IPS-20b (cell line): ENCODE results near the gene EPHA2.

Experiments
- H3K27ac ChIP-seq: one replicate; pipeline ENCODE4 v1.5.1; 2013; ENCODE audit warnings: low read length
- H3K27me3 ChIP-seq: 2 replicates; pipeline ENCODE4 v1.6.1; 2013; ENCODE audit warnings: mild to moderate bottlenecking, low read length, inconsistent platforms; ENCODE audit not compliant: insufficient read depth
- H3K36me3 ChIP-seq: 2 replicates; pipeline ENCODE4 v1.6.1; 2013; ENCODE audit warnings: low read depth, mild to moderate bottlenecking, inconsistent platforms, low read length, moderate library complexity; ENCODE audit not compliant: insufficient read depth
- H3K4me1 ChIP-seq: 2 replicates; pipeline ENCODE4 v1.6.1; 2013; ENCODE audit warnings: mild to moderate bottlenecking, control low read depth, inconsistent platforms, low read length, moderate library complexity; ENCODE audit not compliant: insufficient read depth
- H3K4me3 ChIP-seq: 2 replicates; pipeline ENCODE4 v1.5.1; 2013; ENCODE audit warnings: mild to moderate bottlenecking, low read length, inconsistent platforms
- H3K9ac ChIP-seq: 2 replicates; pipeline ENCODE4 v1.6.1; 2013; ENCODE audit warnings: low read depth, mild to moderate bottlenecking, inconsistent platforms, low read length, moderate library complexity
- H3K9me3 ChIP-seq: 2 replicates; pipeline ENCODE4 v1.6.1; 2013; ENCODE audit warnings: mild to moderate bottlenecking, low read depth, low read length, inconsistent platforms; ENCODE audit not compliant: insufficient read depth

EPHA2 gene

GRCh38 chr1:16119504-16119903 lies 36.4 kb downstream of the EPHA2 start:
- no peak overlapping the region for H3K9ac ChIP-seq
- no peak overlapping the region for H3K4me3 ChIP-seq
- H3K27ac ChIP-seq: no peak overlapping the region
- no peaks in the 10 kb centered on the region for H3K9me3 ChIP-seq
- H3K4me1 ChIP-seq: peaks cover 33% of the 10 kb centered on the region
- H3K36me3 ChIP-seq: peaks cover 2% of the 10 kb centered on the region; the same call in 1 of the 2 replicates
- no peaks in the 10 kb centered on the region for H3K27me3 ChIP-seq

DNA sequence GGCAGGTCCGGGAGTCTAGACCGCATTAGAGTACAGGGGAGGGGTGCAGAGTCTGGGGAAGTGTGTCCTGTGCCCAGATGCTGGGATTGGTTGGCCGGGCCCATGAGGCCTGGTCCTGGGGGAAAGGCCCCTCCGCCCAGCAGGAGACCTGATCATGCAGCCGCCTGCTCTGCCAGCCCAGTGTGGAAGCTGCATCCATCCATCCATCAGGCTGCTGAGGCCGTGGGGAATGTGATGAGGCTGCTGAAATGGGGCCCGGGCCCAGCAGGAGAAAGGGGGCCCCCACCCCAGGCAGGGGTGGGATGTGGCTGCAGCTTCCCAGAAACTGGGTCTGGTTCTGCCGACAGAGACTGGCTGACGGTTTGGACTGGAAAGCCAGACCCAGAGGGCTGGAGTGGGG lies 37.2 kb downstream of the EPHA2 start:
- no peaks in the 10 kb centered on the region for H3K9me3 ChIP-seq
- no peaks in the 10 kb centered on the region; the same call in 1 of the 2 replicates for H3K36me3 ChIP-seq
- H3K4me1 ChIP-seq: peaks cover 33% of the 10 kb centered on the region
- no peak overlapping the region for H3K4me3 ChIP-seq
- H3K27ac ChIP-seq: no peak overlapping the region
- no peak overlapping the region for H3K9ac ChIP-seq
- no peaks in the 10 kb centered on the region for H3K27me3 ChIP-seq

GRCh38 chr1:16117936-16118335 lies 37.9 kb downstream of the EPHA2 start:
- H3K4me3 ChIP-seq: no peak overlapping the region
- no peak overlapping the region for H3K27ac ChIP-seq
- no peak overlapping the region for H3K9ac ChIP-seq
- no peaks in the 10 kb centered on the region for H3K9me3 ChIP-seq
- no peaks in the 10 kb centered on the region for H3K27me3 ChIP-seq
- H3K4me1 ChIP-seq: peaks cover 32% of the 10 kb centered on the region
- no peaks in the 10 kb centered on the region; the same call in 1 of the 2 replicates for H3K36me3 ChIP-seq

DNA sequence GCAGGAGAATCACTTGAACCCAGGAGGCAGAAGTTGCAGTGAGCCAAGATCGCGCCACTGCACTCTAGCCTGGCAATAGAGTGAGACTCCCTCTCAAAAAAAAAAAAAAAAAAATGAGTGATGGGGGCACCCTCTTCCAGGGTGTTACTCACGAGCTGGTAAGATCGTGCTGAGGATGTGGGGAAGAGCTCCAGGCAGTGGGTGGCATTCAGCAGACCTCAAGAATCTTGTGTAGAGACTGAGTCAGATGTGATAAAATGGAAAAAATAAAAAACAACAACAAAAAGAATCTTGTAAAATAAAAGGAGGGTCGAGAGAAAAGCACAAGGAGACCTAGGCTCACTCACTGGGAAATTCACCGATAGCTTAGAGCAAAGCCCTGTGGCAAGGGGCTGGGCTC lies 38.5 kb downstream of the EPHA2 start:
- no peaks in the 10 kb centered on the region for H3K9me3 ChIP-seq
- no peak overlapping the region for H3K9ac ChIP-seq
- no peak overlapping the region for H3K4me3 ChIP-seq
- no peaks in the 10 kb centered on the region for H3K36me3 ChIP-seq
- peaks cover 32% of the 10 kb centered on the region for H3K4me1 ChIP-seq
- H3K27ac ChIP-seq: no peak overlapping the region
- no peaks in the 10 kb centered on the region for H3K27me3 ChIP-seq

DNA sequence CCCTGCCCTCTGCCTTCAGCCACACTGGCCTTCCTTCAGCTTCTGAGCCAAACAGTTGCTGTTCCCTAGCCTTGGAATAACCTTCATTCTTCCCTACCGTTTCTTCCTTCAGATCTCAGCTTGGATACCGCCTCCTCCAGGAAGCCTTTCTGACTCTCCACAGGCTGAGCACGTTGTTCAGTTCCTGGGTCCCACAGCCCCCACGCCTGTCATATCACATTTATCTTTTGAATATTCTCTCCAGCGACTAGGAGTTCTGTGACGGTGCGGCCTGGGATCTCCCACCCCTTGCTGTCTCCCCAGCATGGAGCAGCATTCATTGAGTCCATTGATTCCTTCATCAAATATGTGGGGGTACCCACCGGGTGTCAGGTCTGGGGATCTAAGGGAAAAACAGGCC lies 39.2 kb downstream of the EPHA2 start:
- Histone ChIP-seq H3K4me3 (peak overlapping the region; percentile 49; the same call in 1 of the 2 replicates), H3K9me3 (no peaks in the 10 kb centered on the region), H3K9ac (peak overlapping the region; percentile 61; the same call in 1 of the 2 replicates), H3K27ac (no peak overlapping the region), H3K4me1 (peaks cover 26% of the 10 kb centered on the region), H3K36me3 (no peaks in the 10 kb centered on the region), H3K27me3 (no peaks in the 10 kb centered on the region)

DNA sequence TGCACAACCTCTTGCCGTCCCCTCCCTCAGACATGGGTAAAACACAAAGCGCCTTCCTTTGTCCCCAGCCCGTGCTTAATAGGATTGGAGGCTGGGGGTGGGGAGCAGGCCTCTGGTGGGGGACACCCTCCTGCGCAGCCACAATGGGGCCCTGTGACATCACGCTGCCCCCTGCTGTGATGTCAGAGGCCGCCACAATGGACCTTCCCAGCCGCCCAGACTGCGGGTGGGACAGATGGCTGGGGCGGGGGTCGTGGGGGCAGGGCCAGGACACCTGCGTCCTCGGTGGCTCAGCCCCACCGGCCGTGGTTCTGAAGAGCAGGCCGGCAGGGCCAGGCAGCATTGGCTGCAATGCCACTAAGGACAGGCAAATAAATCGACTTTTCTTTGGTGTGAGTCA lies 39.9 kb downstream of the EPHA2 start:
- H3K9me3 ChIP-seq: no peaks in the 10 kb centered on the region
- H3K27me3 ChIP-seq: no peaks in the 10 kb centered on the region
- no peak overlapping the region for H3K27ac ChIP-seq
- peak overlapping the region; percentile 49; the same call in 1 of the 2 replicates for H3K4me3 ChIP-seq
- H3K36me3 ChIP-seq: no peaks in the 10 kb centered on the region
- peaks cover 26% of the 10 kb centered on the region for H3K4me1 ChIP-seq
- peak overlapping the region; percentile 61; the same call in 1 of the 2 replicates for H3K9ac ChIP-seq

DNA sequence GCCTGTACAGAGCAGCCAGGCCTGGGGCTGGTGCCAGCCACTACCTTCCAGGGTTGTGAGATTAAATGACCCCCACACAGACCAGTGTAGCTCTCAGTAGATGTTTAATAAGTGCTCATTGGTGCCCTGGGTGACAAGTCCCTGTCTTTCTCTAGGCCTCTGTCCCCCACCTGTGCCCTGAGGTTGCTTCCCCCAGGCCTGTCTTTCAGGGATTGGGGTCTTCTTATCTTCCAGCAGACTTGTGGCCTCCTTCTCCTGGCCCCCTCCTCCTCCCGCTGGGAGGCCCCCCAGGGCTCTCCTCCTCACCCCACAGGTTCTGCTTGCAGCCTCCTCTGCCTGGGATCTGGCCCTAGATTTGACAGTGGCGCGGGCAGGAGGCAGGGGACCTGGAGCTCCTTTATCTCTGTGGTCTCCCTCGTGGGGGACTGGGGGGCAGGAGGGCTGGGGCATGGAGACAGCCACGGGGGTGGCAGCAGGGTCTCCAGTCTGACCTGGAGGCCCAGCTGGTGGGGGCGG lies 40.3 kb downstream of the EPHA2 start:
- no peaks in the 10 kb centered on the region for H3K9me3 ChIP-seq
- H3K4me3 ChIP-seq: no peak overlapping the region; the same call in 1 of the 2 replicates
- H3K4me1 ChIP-seq: peaks cover 23% of the 10 kb centered on the region
- H3K36me3 ChIP-seq: no peaks in the 10 kb centered on the region
- H3K27ac ChIP-seq: no peak overlapping the region
- H3K9ac ChIP-seq: peak overlapping the region; percentile 61; the same call in 1 of the 2 replicates
- no peaks in the 10 kb centered on the region for H3K27me3 ChIP-seq

- Histone ChIP-seq H3K27ac (no peak overlapping the region), H3K27me3 (no peaks in the 10 kb centered on the region), H3K4me1 (peaks cover 23% of the 10 kb centered on the region), H3K4me3 (no peak overlapping the region), H3K9ac (peak overlapping the region; percentile 61; the same call in 1 of the 2 replicates), H3K36me3 (no peaks in the 10 kb centered on the region), H3K9me3 (no peaks in the 10 kb centered on the region)
These were observed 41.1 kb downstream of the EPHA2 start for GRCh38 chr1:16114527-16115467.

DNA sequence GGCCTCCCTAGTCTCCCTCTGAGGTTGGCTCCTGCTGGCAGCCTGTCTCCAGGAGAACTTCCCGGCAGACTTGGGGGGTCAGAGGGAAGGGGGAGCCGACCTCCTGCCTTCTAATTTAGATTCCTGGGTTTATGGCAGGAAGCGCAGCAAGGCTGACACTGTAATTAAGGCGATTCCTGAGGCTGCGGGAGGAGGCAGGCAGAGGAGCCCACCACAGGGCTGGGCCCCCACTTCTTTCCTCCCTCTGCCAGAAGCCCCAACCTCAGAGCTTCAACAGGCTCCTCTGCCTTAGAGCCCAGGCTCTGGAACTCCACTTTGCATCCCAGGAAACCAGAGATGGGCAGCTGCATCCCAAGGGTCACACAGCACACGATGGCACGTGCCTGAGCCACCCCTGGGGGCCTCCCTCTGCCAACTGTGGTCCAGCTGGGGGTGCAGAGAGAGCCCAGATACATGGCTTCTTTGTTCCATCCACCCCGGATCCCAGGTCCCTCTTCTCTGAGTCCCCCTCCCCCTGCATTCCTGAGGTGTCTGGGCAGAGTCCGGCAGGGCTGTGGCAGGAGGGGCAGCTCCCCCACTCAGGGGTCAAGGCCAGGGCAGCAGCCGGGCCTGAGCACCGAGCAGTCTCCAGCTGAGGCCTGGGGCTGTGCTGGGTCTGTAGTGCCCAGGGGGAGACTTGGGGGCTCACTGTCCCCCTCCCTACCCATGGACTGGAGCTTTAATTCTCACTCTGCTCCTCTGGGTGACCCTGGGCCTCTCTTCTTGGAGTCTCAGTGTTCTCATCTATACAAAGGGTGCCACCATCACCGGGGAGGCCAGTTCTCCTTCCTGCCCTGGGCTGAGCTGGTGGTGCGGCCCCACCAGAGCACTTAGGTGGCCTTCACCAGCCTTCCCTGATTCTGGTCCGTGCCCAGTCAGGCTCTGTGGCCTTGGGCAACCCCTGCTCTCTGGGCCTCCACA lies 43.0 kb downstream of the EPHA2 start:
- H3K4me3 ChIP-seq: no peak overlapping the region
- peaks cover 11% of the 10 kb centered on the region for H3K9me3 ChIP-seq
- H3K27me3 ChIP-seq: no peaks in the 10 kb centered on the region
- no peaks in the 10 kb centered on the region for H3K36me3 ChIP-seq
- H3K27ac ChIP-seq: no peak overlapping the region
- H3K9ac ChIP-seq: no peak overlapping the region
- H3K4me1 ChIP-seq: peaks cover 23% of the 10 kb centered on the region

DNA sequence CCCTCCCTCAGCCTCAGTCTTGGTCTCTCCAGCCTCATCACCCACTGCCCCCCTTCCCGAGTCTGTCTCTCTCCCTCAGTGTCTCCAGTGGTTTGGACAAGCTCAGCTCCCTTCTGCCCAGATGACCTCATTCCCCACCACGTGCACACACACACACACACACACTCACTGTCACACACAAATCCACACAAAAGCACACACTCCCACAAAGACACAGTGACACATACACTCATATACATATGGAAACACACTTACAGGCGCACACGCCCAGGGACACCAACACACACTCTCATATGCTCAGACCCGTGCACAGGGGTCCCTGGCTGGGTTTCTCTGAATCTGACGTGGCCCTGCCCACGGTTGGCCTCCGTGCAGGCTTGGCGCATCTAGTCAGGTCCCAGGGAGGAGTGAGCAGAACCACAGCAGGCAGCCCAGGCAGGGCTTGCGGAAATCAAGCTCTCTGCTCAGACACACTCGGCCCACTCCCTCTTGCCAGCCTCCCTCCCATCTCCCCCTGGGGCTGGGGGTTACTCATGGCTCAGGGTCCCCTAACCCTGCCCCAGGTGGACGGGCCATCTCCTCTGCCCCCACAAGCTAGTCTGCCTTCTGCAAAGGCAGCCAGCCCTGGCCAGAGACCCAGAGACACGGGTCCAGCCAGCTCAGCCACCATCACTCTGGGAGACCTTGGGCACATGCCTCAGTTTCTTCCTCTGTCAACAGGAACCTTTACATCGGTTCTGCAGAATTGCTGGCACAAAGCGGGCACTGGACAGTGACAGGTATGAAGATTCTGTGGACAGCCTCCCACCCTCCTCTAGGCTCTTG lies 43.9 kb downstream of the EPHA2 start:
- Histone ChIP-seq H3K36me3 (no peaks in the 10 kb centered on the region), H3K4me1 (peaks cover 18% of the 10 kb centered on the region), H3K4me3 (no peak overlapping the region), H3K9me3 (peaks cover 13% of the 10 kb centered on the region), H3K27ac (no peak overlapping the region), H3K9ac (no peak overlapping the region), H3K27me3 (no peaks in the 10 kb centered on the region)
